ENCODE results near the gene HAUS6. TPM values are rescaled to one million over a fixed set of nuclear protein-coding genes. Genes with fewer than 3 reads are reported as not detected.

Gene HAUS6
- total and polyA plus RNA-seq, 2 of the 13 experiments (the other 11 are each of a cell fraction or from before 2014, with no cell fraction given), result 9.8 to 31.1 TPM

DNA sequence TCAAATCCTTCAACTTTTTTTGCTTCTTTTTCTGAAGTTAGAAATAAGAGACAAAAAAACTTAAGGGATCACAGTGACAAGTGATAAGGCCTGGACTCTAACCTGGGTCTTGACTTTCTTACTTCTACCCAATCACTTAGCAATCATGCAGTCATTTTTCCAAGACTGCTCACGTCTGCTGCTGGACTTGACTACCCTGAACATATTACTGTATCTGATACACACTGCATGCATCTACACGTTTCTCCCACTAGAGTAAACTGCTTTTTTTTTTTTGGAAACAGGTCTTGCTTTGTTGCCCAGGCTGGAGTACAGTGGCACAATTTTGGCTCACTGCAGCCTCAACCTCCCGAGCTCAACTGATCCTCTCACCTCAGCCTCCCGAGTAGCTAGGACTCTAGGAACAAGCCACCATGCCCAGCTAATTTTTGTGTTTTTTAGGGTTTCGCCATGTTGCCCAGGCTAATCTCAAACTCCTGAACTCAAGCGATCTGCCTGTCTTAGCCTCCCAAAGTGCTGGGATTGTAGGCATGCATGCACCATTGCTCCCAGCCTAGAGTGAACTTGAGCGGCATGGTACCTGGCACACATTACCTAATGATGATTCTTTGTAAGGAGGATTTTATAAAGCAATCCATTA, 17.2 kb upstream of the HAUS6 start (continued):
- no peak for TF ChIP-seq THYN1 (CRISPR knock-in tag; IDR thresholded peaks at IDR 0.05; ENCODE audit: borderline replicate concordance, low read depth)
- TF ChIP-seq, protein P1, sequence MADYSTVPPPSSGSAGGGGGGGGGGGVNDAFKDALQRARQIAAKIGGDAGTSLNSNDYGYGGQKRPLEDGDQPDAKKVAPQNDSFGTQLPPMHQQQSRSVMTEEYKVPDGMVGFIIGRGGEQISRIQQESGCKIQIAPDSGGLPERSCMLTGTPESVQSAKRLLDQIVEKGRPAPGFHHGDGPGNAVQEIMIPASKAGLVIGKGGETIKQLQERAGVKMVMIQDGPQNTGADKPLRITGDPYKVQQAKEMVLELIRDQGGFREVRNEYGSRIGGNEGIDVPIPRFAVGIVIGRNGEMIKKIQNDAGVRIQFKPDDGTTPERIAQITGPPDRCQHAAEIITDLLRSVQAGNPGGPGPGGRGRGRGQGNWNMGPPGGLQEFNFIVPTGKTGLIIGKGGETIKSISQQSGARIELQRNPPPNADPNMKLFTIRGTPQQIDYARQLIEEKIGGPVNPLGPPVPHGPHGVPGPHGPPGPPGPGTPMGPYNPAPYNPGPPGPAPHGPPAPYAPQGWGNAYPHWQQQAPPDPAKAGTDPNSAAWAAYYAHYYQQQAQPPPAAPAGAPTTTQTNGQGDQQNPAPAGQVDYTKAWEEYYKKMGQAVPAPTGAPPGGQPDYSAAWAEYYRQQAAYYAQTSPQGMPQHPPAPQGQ (CRISPR knock-in tag; IDR thresholded peaks at IDR 0.05; ENCODE audit: borderline replicate concordance), result no peak
- no peak for TF ChIP-seq ZNF761 (CRISPR knock-in tag; conservative IDR thresholded peaks at IDR 0.05)
- no peak for TF ChIP-seq DNMT1 (CRISPR knock-in tag; IDR thresholded peaks at IDR 0.05)
- TF ChIP-seq FOXP1 (IDR thresholded peaks at IDR 0.05), result no peak
- no peak for TF ChIP-seq FOXP1 (CRISPR knock-in tag; IDR thresholded peaks at IDR 0.05)
- TF ChIP-seq, protein P2, sequence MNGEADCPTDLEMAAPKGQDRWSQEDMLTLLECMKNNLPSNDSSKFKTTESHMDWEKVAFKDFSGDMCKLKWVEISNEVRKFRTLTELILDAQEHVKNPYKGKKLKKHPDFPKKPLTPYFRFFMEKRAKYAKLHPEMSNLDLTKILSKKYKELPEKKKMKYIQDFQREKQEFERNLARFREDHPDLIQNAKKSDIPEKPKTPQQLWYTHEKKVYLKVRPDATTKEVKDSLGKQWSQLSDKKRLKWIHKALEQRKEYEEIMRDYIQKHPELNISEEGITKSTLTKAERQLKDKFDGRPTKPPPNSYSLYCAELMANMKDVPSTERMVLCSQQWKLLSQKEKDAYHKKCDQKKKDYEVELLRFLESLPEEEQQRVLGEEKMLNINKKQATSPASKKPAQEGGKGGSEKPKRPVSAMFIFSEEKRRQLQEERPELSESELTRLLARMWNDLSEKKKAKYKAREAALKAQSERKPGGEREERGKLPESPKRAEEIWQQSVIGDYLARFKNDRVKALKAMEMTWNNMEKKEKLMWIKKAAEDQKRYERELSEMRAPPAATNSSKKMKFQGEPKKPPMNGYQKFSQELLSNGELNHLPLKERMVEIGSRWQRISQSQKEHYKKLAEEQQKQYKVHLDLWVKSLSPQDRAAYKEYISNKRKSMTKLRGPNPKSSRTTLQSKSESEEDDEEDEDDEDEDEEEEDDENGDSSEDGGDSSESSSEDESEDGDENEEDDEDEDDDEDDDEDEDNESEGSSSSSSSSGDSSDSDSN (CRISPR knock-in tag; IDR thresholded peaks at IDR 0.05), result no peak
- TF ChIP-seq MBNL3 (CRISPR knock-in tag; conservative IDR thresholded peaks at IDR 0.05), result no peak
- no peak for TF ChIP-seq PPARG (CRISPR knock-in tag; conservative IDR thresholded peaks at IDR 0.05)
- TF ChIP-seq, protein P3, sequence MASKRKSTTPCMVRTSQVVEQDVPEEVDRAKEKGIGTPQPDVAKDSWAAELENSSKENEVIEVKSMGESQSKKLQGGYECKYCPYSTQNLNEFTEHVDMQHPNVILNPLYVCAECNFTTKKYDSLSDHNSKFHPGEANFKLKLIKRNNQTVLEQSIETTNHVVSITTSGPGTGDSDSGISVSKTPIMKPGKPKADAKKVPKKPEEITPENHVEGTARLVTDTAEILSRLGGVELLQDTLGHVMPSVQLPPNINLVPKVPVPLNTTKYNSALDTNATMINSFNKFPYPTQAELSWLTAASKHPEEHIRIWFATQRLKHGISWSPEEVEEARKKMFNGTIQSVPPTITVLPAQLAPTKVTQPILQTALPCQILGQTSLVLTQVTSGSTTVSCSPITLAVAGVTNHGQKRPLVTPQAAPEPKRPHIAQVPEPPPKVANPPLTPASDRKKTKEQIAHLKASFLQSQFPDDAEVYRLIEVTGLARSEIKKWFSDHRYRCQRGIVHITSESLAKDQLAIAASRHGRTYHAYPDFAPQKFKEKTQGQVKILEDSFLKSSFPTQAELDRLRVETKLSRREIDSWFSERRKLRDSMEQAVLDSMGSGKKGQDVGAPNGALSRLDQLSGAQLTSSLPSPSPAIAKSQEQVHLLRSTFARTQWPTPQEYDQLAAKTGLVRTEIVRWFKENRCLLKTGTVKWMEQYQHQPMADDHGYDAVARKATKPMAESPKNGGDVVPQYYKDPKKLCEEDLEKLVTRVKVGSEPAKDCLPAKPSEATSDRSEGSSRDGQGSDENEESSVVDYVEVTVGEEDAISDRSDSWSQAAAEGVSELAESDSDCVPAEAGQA (IDR thresholded peaks at IDR 0.05; ENCODE audit: low read depth), result no peak
- TF ChIP-seq, protein P3 (CRISPR knock-in tag; IDR thresholded peaks at IDR 0.05; ENCODE audit: borderline replicate concordance), result no peak
- TF ChIP-seq, protein P4, sequence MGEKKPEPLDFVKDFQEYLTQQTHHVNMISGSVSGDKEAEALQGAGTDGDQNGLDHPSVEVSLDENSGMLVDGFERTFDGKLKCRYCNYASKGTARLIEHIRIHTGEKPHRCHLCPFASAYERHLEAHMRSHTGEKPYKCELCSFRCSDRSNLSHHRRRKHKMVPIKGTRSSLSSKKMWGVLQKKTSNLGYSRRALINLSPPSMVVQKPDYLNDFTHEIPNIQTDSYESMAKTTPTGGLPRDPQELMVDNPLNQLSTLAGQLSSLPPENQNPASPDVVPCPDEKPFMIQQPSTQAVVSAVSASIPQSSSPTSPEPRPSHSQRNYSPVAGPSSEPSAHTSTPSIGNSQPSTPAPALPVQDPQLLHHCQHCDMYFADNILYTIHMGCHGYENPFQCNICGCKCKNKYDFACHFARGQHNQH (CRISPR knock-in tag; IDR thresholded peaks at IDR 0.05), result no peak
- TF ChIP-seq, protein P5, sequence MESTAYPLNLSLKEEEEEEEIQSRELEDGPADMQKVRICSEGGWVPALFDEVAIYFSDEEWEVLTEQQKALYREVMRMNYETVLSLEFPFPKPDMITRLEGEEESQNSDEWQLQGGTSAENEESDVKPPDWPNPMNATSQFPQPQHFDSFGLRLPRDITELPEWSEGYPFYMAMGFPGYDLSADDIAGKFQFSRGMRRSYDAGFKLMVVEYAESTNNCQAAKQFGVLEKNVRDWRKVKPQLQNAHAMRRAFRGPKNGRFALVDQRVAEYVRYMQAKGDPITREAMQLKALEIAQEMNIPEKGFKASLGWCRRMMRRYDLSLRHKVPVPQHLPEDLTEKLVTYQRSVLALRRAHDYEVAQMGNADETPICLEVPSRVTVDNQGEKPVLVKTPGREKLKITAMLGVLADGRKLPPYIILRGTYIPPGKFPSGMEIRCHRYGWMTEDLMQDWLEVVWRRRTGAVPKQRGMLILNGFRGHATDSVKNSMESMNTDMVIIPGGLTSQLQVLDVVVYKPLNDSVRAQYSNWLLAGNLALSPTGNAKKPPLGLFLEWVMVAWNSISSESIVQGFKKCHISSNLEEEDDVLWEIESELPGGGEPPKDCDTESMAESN (CRISPR knock-in tag; conservative IDR thresholded peaks at IDR 0.05), result no peak
- 0 out of 2 replicates have a peak, but pooled peaks have one; percentile 59 for TF ChIP-seq POLR2G (IDR thresholded peaks at IDR 0.05; ENCODE audit: low read depth, low read length)
- no peak for TF ChIP-seq SP2 (CRISPR knock-in tag; IDR thresholded peaks at IDR 0.05)

Data from HepG2 (cell line).